BJ (cell line): ENCODE measurements around the gene NFASC. TPM values are rescaled to one million over a fixed set of nuclear protein-coding genes. Genes with fewer than 3 reads are reported as not detected.

Experiments
- CTCF ChIA-PET: fragments of 350-600 bp; formaldehyde crosslinking; extraction: SDS; loops from one replicate; lab custom pipeline; 2021; ENCODE audit warnings: antibody characterized with exemption, inconsistent platforms; lab: Yijun Ruan, JAX
- POLR2A ChIA-PET: fragments of 300-600 bp; sonication (Branson Sonifier 250); formaldehyde crosslinking; extraction: SDS; loops from one replicate; lab custom pipeline; 2021; ENCODE audit warnings: antibody characterized with exemption; lab: Charles Lee
- DNase-seq: peaks from one replicate; pipeline ENCODE4 v3.0.0-alpha.2; 2011; ENCODE audit warnings: low read depth
- H3K27me3 ChIP-seq: 2 replicates; pipeline ENCODE4 v1.6.0; 2011; ENCODE audit warnings: low read length; ENCODE audit not compliant: control insufficient read depth, insufficient read depth
- H3K36me3 ChIP-seq: 2 replicates; pipeline ENCODE4 v1.5.1; 2011; ENCODE audit warnings: low read length; ENCODE audit not compliant: control insufficient read depth, insufficient read depth
- H3K4me3 ChIP-seq: 2 replicates; pipeline ENCODE4 v1.5.1; 2011; ENCODE audit warnings: low read depth, mild to moderate bottlenecking, control low read depth, low read length
- polyA plus RNA-seq: library from polyadenylated mRNA; depleted of rRNA; stranded (reverse); fragments of >200 nt; gene quantifications from 2 replicates; pipeline ENCODE4 v1.2.3, GENCODE V29; 2011
- TF ChIP-seq, protein P1 (sequence below): IDR thresholded peaks from 2 replicates; pipeline ENCODE4 v1.5.1; 2011; ENCODE audit warnings: low read depth, mild to moderate bottlenecking, control low read depth, inconsistent platforms, low read length, moderate library complexity; ENCODE audit not compliant: insufficient read depth

NFASC gene
- polyA plus RNA-seq, 1 experiment: 10.9 TPM

DNA sequence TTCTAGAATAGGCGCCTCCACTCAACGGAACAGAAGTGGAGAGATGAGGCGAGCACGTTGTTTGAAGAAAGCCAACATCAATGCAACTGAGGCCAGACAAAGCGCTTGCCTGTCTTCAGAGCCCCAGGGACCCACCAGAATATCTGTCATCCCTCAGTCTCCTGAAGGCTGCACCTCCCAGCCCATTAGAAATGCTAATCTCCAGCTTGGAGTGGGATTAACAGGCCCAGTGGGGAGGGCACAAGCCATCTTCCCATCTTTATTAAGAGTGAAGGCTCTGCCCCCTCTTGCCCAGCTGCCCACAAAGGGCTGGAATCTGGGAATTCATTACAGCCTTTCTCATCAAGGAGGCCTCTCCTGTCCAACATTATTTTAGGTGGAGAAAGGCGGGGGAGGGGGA is 155.5 kb downstream of the NFASC start:
- CTCF ChIA-PET: interaction anchor here (0.6 to 1.4 kb wide), 4 partner anchors 22 to 267 kb away, joined by 3 to 4 read pairs (median 3); no protein-coding TSS in a partner anchor
- POLR2A ChIA-PET: no interaction called here
- H3K4me3 ChIP-seq: no peak overlapping the region
- no peak for DNase-seq
- no peaks in the 10 kb centered on the region for H3K36me3 ChIP-seq
- TF ChIP-seq, protein P1, sequence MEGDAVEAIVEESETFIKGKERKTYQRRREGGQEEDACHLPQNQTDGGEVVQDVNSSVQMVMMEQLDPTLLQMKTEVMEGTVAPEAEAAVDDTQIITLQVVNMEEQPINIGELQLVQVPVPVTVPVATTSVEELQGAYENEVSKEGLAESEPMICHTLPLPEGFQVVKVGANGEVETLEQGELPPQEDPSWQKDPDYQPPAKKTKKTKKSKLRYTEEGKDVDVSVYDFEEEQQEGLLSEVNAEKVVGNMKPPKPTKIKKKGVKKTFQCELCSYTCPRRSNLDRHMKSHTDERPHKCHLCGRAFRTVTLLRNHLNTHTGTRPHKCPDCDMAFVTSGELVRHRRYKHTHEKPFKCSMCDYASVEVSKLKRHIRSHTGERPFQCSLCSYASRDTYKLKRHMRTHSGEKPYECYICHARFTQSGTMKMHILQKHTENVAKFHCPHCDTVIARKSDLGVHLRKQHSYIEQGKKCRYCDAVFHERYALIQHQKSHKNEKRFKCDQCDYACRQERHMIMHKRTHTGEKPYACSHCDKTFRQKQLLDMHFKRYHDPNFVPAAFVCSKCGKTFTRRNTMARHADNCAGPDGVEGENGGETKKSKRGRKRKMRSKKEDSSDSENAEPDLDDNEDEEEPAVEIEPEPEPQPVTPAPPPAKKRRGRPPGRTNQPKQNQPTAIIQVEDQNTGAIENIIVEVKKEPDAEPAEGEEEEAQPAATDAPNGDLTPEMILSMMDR: no peak
- peaks cover 28% of the 10 kb centered on the region for H3K27me3 ChIP-seq

- POLR2A ChIA-PET: no interaction called here
- no peak for DNase-seq
- Histone ChIP-seq H3K36me3 (no peaks in the 10 kb centered on the region), H3K4me3 (no peak overlapping the region), H3K27me3 (peaks cover 33% of the 10 kb centered on the region)
- CTCF ChIA-PET: interaction anchor here (1.0 kb wide), 1 partner anchor 33 kb away, joined by 4 read pairs; no protein-coding TSS in a partner anchor
- TF ChIP-seq, protein P1: no peak
Observed at GRCh38 chr1:205028390-205028789, 157.7 kb downstream of the NFASC start.

GRCh38 chr1:205028924-205029323 is 158.3 kb downstream of the NFASC start:
- H3K4me3 ChIP-seq: no peak overlapping the region
- TF ChIP-seq, protein P1: no peak
- ChIA-PET CTCF (interaction anchor here (1.0 kb wide), 1 partner anchor 33 kb away, joined by 4 read pairs; no protein-coding TSS in a partner anchor), POLR2A (no interaction called here)
- H3K27me3 ChIP-seq: peaks cover 33% of the 10 kb centered on the region
- no peak for DNase-seq
- no peaks in the 10 kb centered on the region for H3K36me3 ChIP-seq

GRCh38 chr1:205030241-205030640 is 159.6 kb downstream of the NFASC start:
- Histone ChIP-seq H3K36me3 (no peaks in the 10 kb centered on the region), H3K27me3 (peaks cover 34% of the 10 kb centered on the region), H3K4me3 (no peak overlapping the region)
- ChIA-PET CTCF (interaction anchor here (2.9 kb wide), 1 partner anchor 32 kb away, joined by 13 read pairs; no protein-coding TSS in a partner anchor), POLR2A (no interaction called here)
- DNase-seq: no peak
- TF ChIP-seq, protein P1: no peak

DNA sequence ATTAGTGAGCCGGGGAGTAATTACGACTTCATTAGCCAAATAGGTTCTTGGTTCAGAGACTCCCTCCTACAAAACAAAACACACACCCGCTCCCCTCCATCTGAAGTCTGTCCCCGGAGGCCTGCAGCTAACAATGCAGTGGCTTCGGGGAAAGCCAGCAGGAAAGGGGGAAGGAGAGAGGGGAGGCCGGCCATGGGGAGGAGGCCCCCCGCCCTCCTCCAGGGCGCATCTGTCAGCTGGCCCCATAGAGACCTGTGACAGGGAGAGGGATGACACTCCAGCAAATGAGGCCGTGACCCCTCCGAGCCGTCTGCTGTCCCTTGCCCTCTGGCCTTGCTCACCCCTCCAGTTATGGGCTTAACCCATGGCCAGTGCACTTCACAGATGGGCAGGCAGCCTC is 160.2 kb downstream of the NFASC start:
- peaks cover 34% of the 10 kb centered on the region for H3K27me3 ChIP-seq
- no peaks in the 10 kb centered on the region for H3K36me3 ChIP-seq
- H3K4me3 ChIP-seq: no peak overlapping the region
- TF ChIP-seq, protein P1: no peak
- ChIA-PET CTCF (interaction anchor here (2.9 kb wide), 1 partner anchor 31 kb away, joined by 13 read pairs; no protein-coding TSS in a partner anchor), POLR2A (no interaction called here)
- DNase-seq: no peak
